Mesenchymal stem cell (in vitro differentiated cells and primary cell): ENCODE data around the gene EHD1.
A peak's percentile ranks its signal among the peaks of the same experiment; 100 is the strongest.

Source experiments
- DNase-seq: peaks from one replicate; pipeline ENCODE4 v3.0.0-alpha.2; 2013
- H2AFZ ChIP-seq: one replicate; pipeline ENCODE4 v1.6.1; 2013; ENCODE audit warnings: low read depth, mild to moderate bottlenecking, control low read depth, inconsistent platforms, low read length, moderate library complexity
- H2AK5ac ChIP-seq: 2 replicates; pipeline ENCODE4 v1.6.1; 2013; ENCODE audit warnings: low read length, moderate library complexity, mild to moderate bottlenecking, inconsistent platforms; ENCODE audit not compliant: severe bottlenecking
- H2BK120ac ChIP-seq: one replicate; pipeline ENCODE4 v1.6.1; 2013; ENCODE audit warnings: low read depth, mild to moderate bottlenecking, inconsistent platforms, low read length, moderate library complexity
- H2BK12ac ChIP-seq, 2 experiments: one replicate each; pipeline ENCODE4 v1.6.1; 2013; ENCODE audit warnings: inconsistent platforms in 2 of 2, low read length in 2 of 2, mild to moderate bottlenecking in 2 of 2, moderate library complexity in 2 of 2, control low read depth in 1 of 2
- H2BK15ac ChIP-seq: one replicate; pipeline ENCODE4 v1.6.1; 2013; ENCODE audit warnings: mild to moderate bottlenecking, low read depth, inconsistent platforms; ENCODE audit not compliant: poor library complexity, severe bottlenecking
- H2BK5ac ChIP-seq: 2 replicates; pipeline ENCODE4 v1.6.1; 2013; ENCODE audit warnings: low read depth, mild to moderate bottlenecking, low read length, control low read depth, inconsistent platforms; ENCODE audit not compliant: poor library complexity, severe bottlenecking
- H3K14ac ChIP-seq, 2 experiments: one replicate each; pipeline ENCODE4 v1.6.1; 2013; ENCODE audit warnings: inconsistent platforms in 2 of 2, low read length in 2 of 2, control low read depth in 1 of 2, mild to moderate bottlenecking in 1 of 2, moderate library complexity in 1 of 2
- H3K18ac ChIP-seq, 2 experiments: one replicate each; pipeline ENCODE4 v1.6.1; 2013; ENCODE audit warnings: inconsistent platforms in 2 of 2, low read length in 2 of 2, control low read depth in 1 of 2, low read depth in 1 of 2, mild to moderate bottlenecking in 1 of 2
- H3K23ac ChIP-seq, 2 experiments: one replicate each; pipeline ENCODE4 v1.6.1; 2013; ENCODE audit warnings: inconsistent platforms in 2 of 2, low read length in 2 of 2, mild to moderate bottlenecking in 2 of 2, moderate library complexity in 2 of 2, control low read depth in 1 of 2
- H3K27ac ChIP-seq: 2 replicates; pipeline ENCODE4 v1.5.1; 2013; ENCODE audit warnings: mild to moderate bottlenecking, moderate library complexity, low read length, control low read depth, inconsistent platforms; ENCODE audit not compliant: poor library complexity, severe bottlenecking
- H3K27me3 ChIP-seq, 2 experiments: 2 replicates each; pipeline versions ENCODE4 v1.6.1 to v1.7.0; 2013; ENCODE audit warnings: low read length in 2 of 2, mild to moderate bottlenecking in 2 of 2, moderate library complexity in 2 of 2, control low read depth in 1 of 2, inconsistent platforms in 1 of 2; ENCODE audit not compliant: control insufficient read depth in 1 of 2, insufficient read depth in 1 of 2
- H3K36me3 ChIP-seq, 2 experiments: 2 replicates each; pipeline versions ENCODE4 v1.6.1 to v1.7.0; 2013; ENCODE audit warnings: low read length in 2 of 2, control low read depth in 1 of 2, inconsistent platforms in 1 of 2, low read depth in 1 of 2, mild to moderate bottlenecking in 1 of 2; ENCODE audit not compliant: insufficient read depth in 2 of 2, control insufficient read depth in 1 of 2
- H3K4ac ChIP-seq, 2 experiments: one replicate each; pipeline ENCODE4 v1.6.1; 2013; ENCODE audit warnings: inconsistent platforms in 2 of 2, low read length in 2 of 2, mild to moderate bottlenecking in 2 of 2, moderate library complexity in 2 of 2, control low read depth in 1 of 2, low read depth in 1 of 2
- H3K4me1 ChIP-seq: 2 replicates; pipeline ENCODE4 v1.6.1; 2013; ENCODE audit warnings: low read depth, low read length, control low read depth; ENCODE audit not compliant: control insufficient read depth, insufficient read depth
- H3K4me2 ChIP-seq: 2 replicates; pipeline ENCODE4 v1.6.1; 2013; ENCODE audit warnings: low read length, mild to moderate bottlenecking, inconsistent platforms; ENCODE audit not compliant: poor library complexity, severe bottlenecking
- H3K4me3 ChIP-seq, 2 experiments: 2 replicates each; pipeline versions ENCODE4 v1.5.1 to v1.7.0; 2013; ENCODE audit warnings: low read length in 2 of 2, mild to moderate bottlenecking in 2 of 2, control low read depth in 1 of 2, low read depth in 1 of 2; ENCODE audit not compliant: insufficient read depth in 1 of 2
- H3K79me1 ChIP-seq: replicated peaks from 2 replicates; pipeline ENCODE4 v1.6.1; 2013; ENCODE audit warnings: mild to moderate bottlenecking, control low read depth, low read length, inconsistent platforms; ENCODE audit not compliant: poor library complexity, severe bottlenecking
- H3K9ac ChIP-seq: 2 replicates; pipeline ENCODE4 v1.7.0; 2013; ENCODE audit warnings: mild to moderate bottlenecking, low read length, moderate library complexity
- H3K9me3 ChIP-seq: 2 replicates; pipeline ENCODE4 v1.7.0; 2013; ENCODE audit warnings: mild to moderate bottlenecking, low read length; ENCODE audit not compliant: control insufficient read depth
- H4K8ac ChIP-seq: one replicate; pipeline ENCODE4 v1.6.1; 2013; ENCODE audit warnings: inconsistent platforms, mild to moderate bottlenecking, low read length, moderate library complexity
- H4K91ac ChIP-seq: one replicate; pipeline ENCODE4 v1.6.1; 2013; ENCODE audit warnings: mild to moderate bottlenecking, low read length, inconsistent platforms
- WGBS: methylation state at CpG from one replicate; pipeline ENCODE4 v1.1.7; 2013; ENCODE audit warnings: mixed read lengths; 5-methylcytosine and 5-hydroxymethylcytosine counted together

The EHD1 gene

DNA sequence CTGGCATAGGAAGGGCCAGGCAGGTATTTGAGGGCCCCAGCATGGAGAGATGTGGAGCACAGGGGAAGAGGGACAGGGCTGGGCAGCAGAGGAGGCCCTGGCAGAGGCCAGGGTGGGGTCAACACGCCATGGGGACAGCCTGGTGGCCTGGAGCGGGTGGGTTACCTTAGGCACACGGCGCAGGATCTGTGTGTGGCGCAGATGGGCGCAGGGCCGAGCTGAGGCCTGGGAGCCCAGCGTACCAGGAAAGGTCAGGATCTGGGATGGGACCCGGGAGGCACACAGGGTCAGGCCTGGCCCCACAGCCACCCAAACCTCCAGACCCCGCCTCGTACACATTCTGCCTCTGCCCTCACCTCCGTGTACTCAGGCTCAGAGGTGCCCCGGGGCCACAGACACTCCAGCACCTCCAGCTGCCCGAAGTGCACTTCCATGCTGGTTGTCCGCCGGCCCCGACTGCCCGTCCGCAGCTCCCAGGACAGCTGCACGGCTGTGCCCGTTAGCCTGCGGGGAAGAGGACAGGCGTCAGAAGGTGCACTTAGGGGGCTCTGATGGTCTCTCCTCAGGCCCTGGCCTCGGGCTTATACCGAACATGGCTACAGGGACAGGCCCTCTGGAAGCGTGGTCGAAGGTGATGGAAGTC, 32.2 kb upstream of the EHD1 start:
- H2BK15ac ChIP-seq = no peak overlapping the region
- H3K14ac ChIP-seq = no peak overlapping the region
- H2BK120ac ChIP-seq = no peak overlapping the region
- no peak overlapping the region for H3K18ac ChIP-seq
- H4K91ac ChIP-seq = no peak overlapping the region
- no peak overlapping the region for H4K8ac ChIP-seq
- no peak overlapping the region for H3K9ac ChIP-seq
- no peak overlapping the region for H2BK12ac ChIP-seq
- 97% methylated on average over 27 of the region's 27 CpGs for WGBS
- H3K27ac ChIP-seq = no peak overlapping the region
- no peak overlapping the region for H3K4ac ChIP-seq
- peaks cover 7% of the 10 kb centered on the region for H3K4me1 ChIP-seq
- H3K36me3 ChIP-seq = peaks cover 83 to 85% of the 10 kb centered on the region in 2 experiments
- H3K4me3 ChIP-seq = no peak overlapping the region
- H2BK5ac ChIP-seq = no peak overlapping the region
- H3K4me2 ChIP-seq = no peak overlapping the region
- DNase-seq = no peak
- H3K79me1 ChIP-seq = peaks cover 15% of the 10 kb centered on the region
- H2AK5ac ChIP-seq = no peak overlapping the region
- H3K9me3 ChIP-seq = no peaks in the 10 kb centered on the region
- H2AFZ ChIP-seq = no peak overlapping the region
- no peaks in the 10 kb centered on the region for H3K27me3 ChIP-seq
- no peak overlapping the region for H3K23ac ChIP-seq

DNA sequence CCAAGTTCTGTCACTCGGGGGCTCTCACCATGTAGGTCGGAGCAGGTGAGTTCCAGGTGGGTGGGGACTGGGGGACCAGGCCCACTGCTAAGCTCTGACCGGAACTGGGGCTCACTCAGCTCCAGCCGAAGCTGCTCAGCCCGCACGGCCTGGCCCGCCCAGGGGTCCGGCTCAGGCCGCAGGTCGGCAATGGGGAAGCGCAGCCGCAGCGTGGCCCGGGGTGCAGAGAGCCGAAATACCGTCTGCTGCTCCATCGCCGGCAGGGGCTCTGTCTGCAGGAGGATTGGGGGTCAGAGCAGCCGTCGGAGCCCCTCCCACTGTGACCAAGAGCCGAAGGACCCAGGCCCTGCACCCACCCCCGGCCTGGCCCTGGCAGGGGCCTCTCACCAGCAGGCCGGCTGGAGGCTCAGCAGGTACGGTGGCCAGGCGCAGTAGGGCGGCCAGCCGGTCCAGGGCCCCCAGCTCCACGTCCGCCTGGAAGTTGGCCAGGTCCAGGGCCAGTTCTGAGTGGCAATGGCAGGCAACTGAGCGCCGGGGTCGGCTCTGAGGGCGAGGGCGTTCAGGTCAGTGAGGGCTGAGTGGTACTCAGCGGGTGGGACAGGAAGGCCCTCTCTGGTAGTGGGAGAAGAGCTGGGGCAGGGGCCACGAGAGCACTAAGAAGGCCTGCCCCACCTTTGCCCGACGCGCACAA, 31.4 kb upstream of the EHD1 start:
- Histone ChIP-seq H3K23ac (no peak overlapping the region), H3K4ac (no peak overlapping the region), H3K4me3 (no peak overlapping the region), H3K27ac (no peak overlapping the region), H3K4me2 (no peak overlapping the region), H2AK5ac (no peak overlapping the region), H2BK5ac (no peak overlapping the region), H3K14ac (no peak overlapping the region), H2AFZ (no peak overlapping the region), H2BK12ac (no peak overlapping the region), H3K9me3 (no peaks in the 10 kb centered on the region), H3K18ac (no peak overlapping the region), H3K79me1 (peaks cover 9% of the 10 kb centered on the region), H3K4me1 (peaks cover 2% of the 10 kb centered on the region), H2BK120ac (no peak overlapping the region), H4K8ac (no peak overlapping the region), H2BK15ac (no peak overlapping the region), H4K91ac (no peak overlapping the region), H3K27me3 (no peaks in the 10 kb centered on the region), H3K36me3 (peaks cover 89 to 90% of the 10 kb centered on the region in 2 experiments), H3K9ac (no peak overlapping the region)
- 97% methylated on average over 38 of the region's 39 CpGs for WGBS
- no peak for DNase-seq

DNA sequence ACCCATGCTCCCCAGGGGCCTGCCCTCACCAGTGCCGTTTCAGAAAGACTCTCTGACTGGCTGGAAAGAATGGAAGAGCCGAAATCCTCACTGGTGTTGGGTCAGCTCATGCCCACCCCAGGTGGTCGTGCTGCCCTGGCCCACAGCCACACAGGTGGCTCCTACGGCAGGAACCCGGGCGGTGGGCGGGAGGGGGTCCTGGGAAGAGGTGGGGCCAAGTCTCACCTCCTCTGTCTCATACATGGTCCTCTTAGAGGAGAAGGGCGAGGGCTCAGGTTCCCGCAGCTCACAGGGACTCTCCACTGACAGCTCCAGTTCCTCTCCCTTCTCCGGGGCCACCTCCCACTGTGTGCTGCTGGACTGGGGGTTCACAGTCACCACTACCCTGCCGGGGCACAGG, 30.3 kb upstream of the EHD1 start:
- no peak overlapping the region for H3K4me2 ChIP-seq
- H3K27me3 ChIP-seq = no peaks in the 10 kb centered on the region
- WGBS = 96% methylated on average over 9 of the region's 11 CpGs

DNA sequence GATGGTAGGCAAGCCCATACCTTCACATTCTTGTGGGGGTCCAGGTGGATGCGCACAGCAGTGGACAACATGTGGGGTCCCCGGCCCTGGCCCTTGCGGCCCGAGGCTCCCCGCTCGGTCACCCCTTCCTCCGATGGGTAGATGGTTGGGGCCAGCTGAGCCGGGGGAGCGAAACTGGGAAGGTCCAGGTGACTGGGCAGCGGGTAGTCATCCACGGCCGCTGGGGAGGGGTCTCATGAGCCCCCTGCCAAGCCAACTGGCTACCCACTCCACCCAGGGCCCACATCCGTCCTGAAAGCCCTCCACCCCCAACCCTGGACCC, 27.9 kb upstream of the EHD1 start:
- H4K91ac ChIP-seq = no peak overlapping the region
- H2BK15ac ChIP-seq = no peak overlapping the region
- H3K79me1 ChIP-seq = peaks cover 1% of the 10 kb centered on the region
- H2AFZ ChIP-seq = no peak overlapping the region
- peaks cover 81 to 85% of the 10 kb centered on the region in 2 experiments for H3K36me3 ChIP-seq
- no peak overlapping the region for H2AK5ac ChIP-seq
- no peak overlapping the region for H2BK5ac ChIP-seq
- no peak overlapping the region for H3K18ac ChIP-seq
- H2BK120ac ChIP-seq = no peak overlapping the region
- no peak overlapping the region for H3K14ac ChIP-seq
- H3K23ac ChIP-seq = no peak overlapping the region
- no peak overlapping the region for H3K9ac ChIP-seq
- 98% methylated on average over 13 of the region's 13 CpGs for WGBS
- no peak overlapping the region for H3K27ac ChIP-seq
- H3K4me2 ChIP-seq = no peak overlapping the region
- no peak for DNase-seq
- H3K4ac ChIP-seq = no peak overlapping the region
- peaks cover 2% of the 10 kb centered on the region for H3K4me1 ChIP-seq
- no peak overlapping the region for H3K4me3 ChIP-seq
- no peaks in the 10 kb centered on the region for H3K9me3 ChIP-seq
- no peak overlapping the region for H4K8ac ChIP-seq
- no peak overlapping the region for H2BK12ac ChIP-seq
- H3K27me3 ChIP-seq = no peaks in the 10 kb centered on the region

More for the DNA sequence above, 30.3 kb upstream of the EHD1 start:
- H3K4me3 ChIP-seq = no peak overlapping the region
- H3K18ac ChIP-seq = no peak overlapping the region
- H2BK15ac ChIP-seq = no peak overlapping the region
- no peak overlapping the region for H3K4ac ChIP-seq
- H2BK12ac ChIP-seq = no peak overlapping the region
- no peak overlapping the region for H2AFZ ChIP-seq
- H3K79me1 ChIP-seq = peaks cover 2% of the 10 kb centered on the region
- H2AK5ac ChIP-seq = no peak overlapping the region
- H3K4me1 ChIP-seq = peaks cover 2% of the 10 kb centered on the region
- no peak overlapping the region for H3K14ac ChIP-seq
- no peak for DNase-seq
- H4K8ac ChIP-seq = no peak overlapping the region
- no peaks in the 10 kb centered on the region for H3K9me3 ChIP-seq
- peaks cover 82% of the 10 kb centered on the region in 2 experiments for H3K36me3 ChIP-seq
- H3K23ac ChIP-seq = no peak overlapping the region
- H3K27ac ChIP-seq = no peak overlapping the region
- H4K91ac ChIP-seq = peak overlapping the region; percentile 18
- no peak overlapping the region for H3K9ac ChIP-seq
- H2BK5ac ChIP-seq = no peak overlapping the region
- no peak overlapping the region for H2BK120ac ChIP-seq
